GM12892 (cell line): Measurements from ENCODE around the gene ST7.

Experiments
- POLR2A ChIP-seq: IDR thresholded peaks from 2 replicates; pipeline ENCODE4 v1.6.1; 2011; ENCODE audit warnings: low read depth, low read length, control low read depth
- POLR2AphosphoS5 ChIP-seq: IDR thresholded peaks from 2 replicates; pipeline ENCODE4 v1.6.1; 2011; ENCODE audit warnings: low read depth, low read length, control low read depth
- TAF1 ChIP-seq: IDR thresholded peaks from 2 replicates; pipeline ENCODE4 v1.6.1; 2011; ENCODE audit warnings: low read depth, mild to moderate bottlenecking, control low read depth, low read length, borderline replicate concordance

DNA sequence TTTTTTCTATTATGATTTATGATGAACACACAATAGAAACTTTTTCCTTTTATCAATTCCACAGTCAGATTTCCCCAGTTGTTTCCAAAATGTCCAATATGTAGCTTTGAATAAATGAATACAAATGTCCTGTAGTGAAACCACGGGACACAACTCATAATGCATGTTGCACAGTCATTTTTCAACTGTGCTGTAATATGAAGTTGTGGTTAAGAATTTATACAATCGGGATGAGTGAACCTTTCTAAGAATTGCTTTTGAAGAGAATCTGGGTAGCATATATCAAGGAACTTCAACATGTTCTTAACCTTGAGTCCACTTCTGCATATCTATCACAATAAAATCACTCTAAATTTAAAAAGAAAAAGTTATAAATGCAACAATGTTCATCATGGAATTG, 14.6 kb upstream of the ST7 start:
- no peak for TF ChIP-seq POLR2A
- no peak for TF ChIP-seq POLR2AphosphoS5
- TF ChIP-seq TAF1 = no peak
